Measurements from ENCODE around the gene CLEC11A.

CLEC11A gene

GRCh38 chr19:50711196-50711595, 12.0 kb upstream of the CLEC11A start:
- H3K4me3 ChIP-seq (ENCODE audit: low read depth, low read length) = no peak overlapping the region
- in situ Hi-C loops (cut with HindIII; ENCODE audit: low sequenced_read_pairs) = no loop called here
- no peak for TF ChIP-seq CTCF (IDR thresholded peaks at IDR 0.05; ENCODE audit: low read depth, low read length)
- no peak for DNase-seq (ENCODE audit: low read depth, low spot score)

GRCh38 chr19:50711805-50712204, 11.4 kb upstream of the CLEC11A start:
- TF ChIP-seq CTCF (IDR thresholded peaks at IDR 0.05; ENCODE audit: low read depth, low read length) = no peak
- H3K4me3 ChIP-seq (ENCODE audit: low read depth, low read length) = no peak overlapping the region
- in situ Hi-C loops (cut with HindIII; ENCODE audit: low sequenced_read_pairs) = no loop called here
- no peak for DNase-seq (ENCODE audit: low read depth, low spot score)

GRCh38 chr19:50712833-50713232, 10.3 kb upstream of the CLEC11A start:
- H3K4me3 ChIP-seq (ENCODE audit: low read depth, low read length) = no peak overlapping the region
- no peak for TF ChIP-seq CTCF (IDR thresholded peaks at IDR 0.05; ENCODE audit: low read depth, low read length)
- DNase-seq (ENCODE audit: low read depth, low spot score) = no peak
- in situ Hi-C loops (cut with HindIII; ENCODE audit: low sequenced_read_pairs) = no loop called here

GRCh38 chr19:50713556-50714236, 9.5 kb upstream of the CLEC11A start:
- no peak for DNase-seq (ENCODE audit: low read depth, low spot score)
- no peak for TF ChIP-seq CTCF (IDR thresholded peaks at IDR 0.05; ENCODE audit: low read depth, low read length)
- in situ Hi-C loops (cut with HindIII; ENCODE audit: low sequenced_read_pairs) = no loop called here
- no peak overlapping the region for H3K4me3 ChIP-seq (ENCODE audit: low read depth, low read length)

GRCh38 chr19:50716178-50717025, 6.8 kb upstream of the CLEC11A start:
- DNase-seq (ENCODE audit: low read depth, low spot score) = no peak
- no peak overlapping the region for H3K4me3 ChIP-seq (ENCODE audit: low read depth, low read length)
- TF ChIP-seq CTCF (IDR thresholded peaks at IDR 0.05; ENCODE audit: low read depth, low read length) = no peak
- in situ Hi-C loops (cut with HindIII; ENCODE audit: low sequenced_read_pairs) = no loop called here

- no peak for DNase-seq (ENCODE audit: low read depth, low spot score)
- TF ChIP-seq CTCF (IDR thresholded peaks at IDR 0.05; ENCODE audit: low read depth, low read length) = no peak
- in situ Hi-C loops (cut with HindIII; ENCODE audit: low sequenced_read_pairs) = no loop called here
- no peak overlapping the region for H3K4me3 ChIP-seq (ENCODE audit: low read depth, low read length)
These were observed 6.0 kb upstream of the CLEC11A start for GRCh38 chr19:50717026-50717723.
